Endothelial cell of umbilical vein (primary cell): ENCODE measurements around the gene STYK1. TPM values are rescaled to one million over a fixed set of nuclear protein-coding genes. Genes with fewer than 3 reads are reported as not detected.

ENCODE experiments used
- BruUV-seq: library from RNA; stranded (reverse); fragments of 400-500 nt; replicated peaks from 2 replicates; lab custom pipeline; 2021; lab: Mats Ljungman, UMichigan
- CTCF ChIA-PET: fragments of 300-600, 350-600 bp; sonication (Branson Sonifier 250); formaldehyde crosslinking; loops from one replicate; lab custom pipeline; 2021; ENCODE audit warnings: antibody characterized with exemption, inconsistent platforms; lab: Charles Lee
- POLR2A ChIA-PET: fragments of 300-600, 350-600 bp; sonication (Branson Sonifier 250); formaldehyde crosslinking; loops from one replicate; lab custom pipeline; 2021; ENCODE audit warnings: antibody characterized with exemption, inconsistent platforms; lab: Charles Lee
- DNase-seq: peaks from one replicate; pipeline ENCODE4 v3.0.0-alpha.2; 2011; ENCODE audit warnings: low read depth, low spot score
- FAIRE-seq: peaks from 2 replicates; lab custom pipeline; 2011; peaks lifted over from hg19 to GRCh38; lab: Jason Lieb, UNC
- H2AFZ ChIP-seq: 2 replicates; pipeline ENCODE4 v1.6.0; 2012; ENCODE audit warnings: low read depth, low read length, control low read depth, inconsistent platforms
- H3K27ac ChIP-seq: 2 replicates; pipeline ENCODE4 v1.5.1; 2011; ENCODE audit warnings: low read depth, mild to moderate bottlenecking, control low read depth, low read length, moderate library complexity; ENCODE audit not compliant: insufficient read depth
- H3K27me3 ChIP-seq, 2 experiments: 2 replicates each; pipeline versions ENCODE4 v1.6.0 to v1.6.1; 2011; ENCODE audit warnings: low read length in 2 of 2, mixed read lengths in 1 of 2; ENCODE audit not compliant: control insufficient read depth in 2 of 2, insufficient read depth in 2 of 2
- H3K36me3 ChIP-seq, 2 experiments: 2 replicates in 1 of 2; 3 replicates in 1 of 2; pipeline ENCODE4 v1.5.1; 2011; ENCODE audit warnings: low read length in 2 of 2, mild to moderate bottlenecking in 1 of 2, moderate library complexity in 1 of 2; ENCODE audit not compliant: control insufficient read depth in 2 of 2, insufficient read depth in 2 of 2; ENCODE audit errors: extremely low read depth in 1 of 2
- H3K4me1 ChIP-seq: 3 replicates; pipeline ENCODE4 v1.5.1; 2011; ENCODE audit warnings: mild to moderate bottlenecking, low read length; ENCODE audit not compliant: control insufficient read depth, insufficient read depth; ENCODE audit errors: extremely low read depth
- H3K4me2 ChIP-seq: 2 replicates; pipeline ENCODE4 v1.6.1; 2011; ENCODE audit warnings: low read length, control low read depth, mixed read lengths; ENCODE audit not compliant: insufficient read depth
- H3K4me3 ChIP-seq, 3 experiments: fragments of 200-600 bp in 1 of 3; sonication (generic), shearing (Covaris generic) in 1 of 3; replicated peaks in 1 of 3; 2 replicates each; pipeline ENCODE4 v1.5.1; 2011 to 2016; ENCODE audit warnings: control low read depth in 3 of 3, low read length in 3 of 3, mild to moderate bottlenecking in 2 of 3, inconsistent platforms in 1 of 3, low read depth in 1 of 3, moderate library complexity in 1 of 3; ENCODE audit not compliant: insufficient read depth in 1 of 3
- H3K79me2 ChIP-seq: 2 replicates; pipeline ENCODE4 v1.6.0; 2012; ENCODE audit warnings: low read length, inconsistent platforms; ENCODE audit not compliant: control insufficient read depth, insufficient read depth
- H3K9ac ChIP-seq: replicated peaks from 2 replicates; pipeline ENCODE3; 2011; ENCODE audit warnings: low read length, control low read depth; ENCODE audit not compliant: insufficient read depth; ENCODE audit errors: extremely low read depth
- H3K9me1 ChIP-seq: replicated peaks from 3 replicates; pipeline ENCODE4 v1.6.0; 2011; ENCODE audit warnings: mild to moderate bottlenecking, low read length; ENCODE audit not compliant: control insufficient read depth, insufficient read depth; ENCODE audit errors: extremely low read depth
- H3K9me3 ChIP-seq: replicated peaks from 2 replicates; pipeline ENCODE4 v1.5.1; 2012; ENCODE audit warnings: low read length, inconsistent platforms; ENCODE audit not compliant: control insufficient read depth, insufficient read depth
- H4K20me1 ChIP-seq: replicated peaks from 2 replicates; pipeline ENCODE3; 2011; ENCODE audit warnings: mild to moderate bottlenecking, low read length; ENCODE audit not compliant: control insufficient read depth, insufficient read depth; ENCODE audit errors: extremely low read depth
- CTCF ChIP-seq, 2 donors: IDR thresholded peaks; 1 replicate in 1 of 2; 2 replicates in 1 of 2; pipeline ENCODE4 v1.5.1; 2011; ENCODE audit warnings: low read length in 2 of 2, mild to moderate bottlenecking in 2 of 2, moderate library complexity in 2 of 2, control low read depth in 1 of 2, inconsistent platforms in 1 of 2, low read depth in 1 of 2; ENCODE audit not compliant: insufficient read depth in 1 of 2; ENCODE audit errors: extremely low read depth in 1 of 2
- EZH2 ChIP-seq: IDR thresholded peaks from 2 replicates; pipeline ENCODE4 v1.6.1; 2012; ENCODE audit warnings: borderline replicate concordance, low read depth, mild to moderate bottlenecking, moderate library complexity, low read length, inconsistent platforms; ENCODE audit not compliant: severe bottlenecking
- FOS ChIP-seq: IDR thresholded peaks from 2 replicates; pipeline ENCODE4 v1.6.1; 2011; ENCODE audit warnings: mild to moderate bottlenecking, low read length, moderate library complexity, borderline replicate concordance; ENCODE audit not compliant: insufficient read depth
- GATA2 ChIP-seq: IDR thresholded peaks from 2 replicates; pipeline ENCODE4 v1.7.0; 2011; ENCODE audit warnings: low read depth, mild to moderate bottlenecking, moderate library complexity, mixed read lengths, low read length; ENCODE audit not compliant: insufficient read length, insufficient read depth
- JUN ChIP-seq: IDR thresholded peaks from 2 replicates; pipeline ENCODE4 v1.6.1; 2011; ENCODE audit warnings: borderline replicate concordance, low read depth; ENCODE audit not compliant: insufficient read length, insufficient read depth
- MYC ChIP-seq: IDR thresholded peaks from one replicate; pipeline ENCODE4 v1.6.1; 2011; ENCODE audit warnings: mild to moderate bottlenecking, low read depth, low read length
- POLR2A ChIP-seq: IDR thresholded peaks from 2 replicates; pipeline ENCODE4 v1.6.1; 2012; ENCODE audit warnings: low read depth, mild to moderate bottlenecking, control low read depth, low read length
- POLR2AphosphoS5 ChIP-seq: IDR thresholded peaks from 2 replicates; pipeline ENCODE4 v1.6.1; 2012; ENCODE audit warnings: low read depth, mild to moderate bottlenecking, control low read depth, low read length, moderate library complexity; ENCODE audit not compliant: insufficient read depth
- dilution Hi-C: fragments of 300-500 bp; cut with MboI; formaldehyde crosslinking; loops from one replicate; pipeline ENCODE4 v1.15.0; 2019; ENCODE audit warnings: low sequenced_read_pairs; ENCODE audit not compliant: extremely low pct_ligation_motif_present
- intact Hi-C: fragments of 100-400 bp; cut with micrococcal nuclease; formaldehyde crosslinking; loops from one replicate; pipeline ENCODE4 v1.10.0; 2022
- polyA plus RNA-seq, 4 experiments: library from polyadenylated mRNA; depleted of rRNA in 3 of 4; stranded (reverse) in 3 of 4; unstranded in 1 of 4; fragments of >200 nt; gene quantifications; 2 replicates each; pipeline versions ENCODE4 v1.2.1 to v1.2.3, GENCODE V29; 2011 to 2012; ENCODE audit warnings: missing spikeins in 1 of 4
- total RNA-seq: library from RNA; stranded (reverse); gene quantifications from 2 replicates; pipeline ENCODE4 v1.2.3, GENCODE V29; 2021
- TF ChIP-seq, protein P1 (sequence below): IDR thresholded peaks from 2 replicates; pipeline ENCODE4 v1.6.1; 2011; ENCODE audit not compliant: insufficient read depth, insufficient read length

Gene STYK1
- total and polyA plus RNA-seq, 2 donors (not counting 3 experiments of a cell fraction or from before 2014, with no cell fraction given), result 7.7 to 15.2 TPM

DNA sequence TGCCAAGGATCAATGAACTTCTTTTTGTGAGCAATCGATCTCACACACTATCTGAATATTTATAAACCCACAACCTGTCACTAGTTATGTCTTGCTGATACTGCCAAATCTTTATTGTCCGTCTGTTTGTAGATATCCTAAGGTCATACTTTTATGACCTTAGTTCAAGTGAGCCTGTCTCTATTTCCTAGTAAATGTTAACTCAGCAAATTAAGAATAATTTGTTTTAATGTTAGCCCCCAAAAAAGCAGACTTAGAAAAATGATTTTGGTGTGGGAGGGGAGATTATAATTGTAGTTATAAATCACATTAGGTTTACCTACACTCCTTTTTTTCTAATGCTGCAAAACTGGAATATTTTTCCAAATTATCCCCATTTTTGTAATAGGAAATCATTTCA is 9.4 kb downstream of the STYK1 start:
- no peaks in the 10 kb centered on the region for H3K9me1 ChIP-seq
- H3K36me3 ChIP-seq, result no peaks in the 10 kb centered on the region
- H3K27ac ChIP-seq, result no peak overlapping the region
- no peaks in the 10 kb centered on the region for H3K27me3 ChIP-seq
- POLR2A ChIA-PET, result no interaction called here
- CTCF ChIA-PET, result no interaction called here
- H4K20me1 ChIP-seq, result no peaks in the 10 kb centered on the region
- no peak overlapping the region for H3K4me2 ChIP-seq
- dilution Hi-C loops, result no loop called here
- no peak for TF ChIP-seq FOS
- no peak overlapping the region for H3K9ac ChIP-seq
- BruUV-seq, result no TSS peak
- peaks cover 25% of the 10 kb centered on the region for H3K4me1 ChIP-seq
- no peak for DNase-seq
- no peak overlapping the region for H3K4me3 ChIP-seq
- H3K9me3 ChIP-seq, result no peaks in the 10 kb centered on the region
- H2AFZ ChIP-seq, result no peak overlapping the region
- intact Hi-C loops, result no loop called here
- H3K79me2 ChIP-seq, result peaks cover 64% of the 10 kb centered on the region
- no peak for FAIRE-seq

- Histone ChIP-seq H3K27ac (no peak overlapping the region), H3K9me3 (no peaks in the 10 kb centered on the region), H3K79me2 (peaks cover 67% of the 10 kb centered on the region), H3K36me3 (no peaks in the 10 kb centered on the region), H4K20me1 (no peaks in the 10 kb centered on the region), H3K9ac (no peak overlapping the region), H2AFZ (no peak overlapping the region), H3K27me3 (no peaks in the 10 kb centered on the region), H3K4me3 (no peak overlapping the region), H3K4me2 (no peak overlapping the region), H3K9me1 (no peaks in the 10 kb centered on the region), H3K4me1 (peaks cover 19% of the 10 kb centered on the region)
- FAIRE-seq (no peak), DNase-seq (no peak)
- no TSS peak for BruUV-seq
- intact Hi-C loops, result no loop called here
- TF ChIP-seq, protein P1, sequence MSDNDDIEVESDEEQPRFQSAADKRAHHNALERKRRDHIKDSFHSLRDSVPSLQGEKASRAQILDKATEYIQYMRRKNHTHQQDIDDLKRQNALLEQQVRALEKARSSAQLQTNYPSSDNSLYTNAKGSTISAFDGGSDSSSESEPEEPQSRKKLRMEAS, result no peak
- TF ChIP-seq JUN (no peak), CTCF (IDR thresholded peaks at IDR 0.05; ENCODE audit: extremely low read depth in 1 of 2, insufficient read depth in 1 of 2, low read depth in 1 of 2, low read length in 2 of 2) (no peak), POLR2A (no peak), FOS (no peak), POLR2AphosphoS5 (no peak), MYC (no peak), EZH2 (no peak), GATA2 (no peak)
- dilution Hi-C loops, result no loop called here
- CTCF ChIA-PET, result no interaction called here
- POLR2A ChIA-PET, result no interaction called here
Measured at GRCh38 chr12:10663869-10664268, 10.0 kb downstream of the STYK1 start.
